WTC11 (cell line): ENCODE results near the gene PSMB11. TPM values are rescaled to one million over a fixed set of nuclear protein-coding genes. Genes with fewer than 3 reads are reported as not detected.

Experiments
- EMX1 ChIP-seq: fragments of 250-450 bp; sonication (Bioruptor Pico); IDR thresholded peaks from 2 replicates; pipeline ENCODE4 v1.8.0; 2021; ENCODE audit warnings: mild to moderate bottlenecking
- ESRRA ChIP-seq: sonication (generic); formaldehyde crosslinking; IDR thresholded peaks from 2 replicates; pipeline ENCODE4 v1.8.1; 2022; ENCODE audit warnings: mild to moderate bottlenecking, missing genetic modification reagents, borderline replicate concordance
- ETV6 ChIP-seq: sonication (generic); formaldehyde crosslinking; IDR thresholded peaks from 2 replicates; pipeline ENCODE4 v1.8.1; 2022; ENCODE audit warnings: mild to moderate bottlenecking, missing genetic modification reagents
- FOXP1 ChIP-seq: sonication (generic); formaldehyde crosslinking; IDR thresholded peaks from 2 replicates; pipeline ENCODE4 v1.8.0; 2022; ENCODE audit warnings: missing genetic modification reagents, mild to moderate bottlenecking, moderate library complexity, borderline replicate concordance
- GABPB1 ChIP-seq: sonication (generic); formaldehyde crosslinking; IDR thresholded peaks from 2 replicates; pipeline ENCODE4 v1.8.1; 2023; ENCODE audit warnings: mild to moderate bottlenecking, missing genetic modification reagents
- GRHL2 ChIP-seq: fragments of 250-450 bp; sonication (Bioruptor Pico); IDR thresholded peaks from 2 replicates; pipeline ENCODE4 v1.8.0; 2022; ENCODE audit warnings: mild to moderate bottlenecking, moderate library complexity; ENCODE audit not compliant: insufficient replicate concordance, severe bottlenecking
- KAT7 ChIP-seq: sonication (generic); formaldehyde crosslinking; IDR thresholded peaks from 2 replicates; pipeline ENCODE4 v1.8.1; 2023; ENCODE audit warnings: missing genetic modification reagents, mild to moderate bottlenecking, borderline replicate concordance
- NR2C2 ChIP-seq: sonication (generic); formaldehyde crosslinking; IDR thresholded peaks from 2 replicates; pipeline ENCODE4 v1.8.0; 2022; ENCODE audit warnings: mild to moderate bottlenecking, missing genetic modification reagents
- PRRX2 ChIP-seq: fragments of 250-450 bp; sonication (Bioruptor Pico); IDR thresholded peaks from 2 replicates; pipeline ENCODE4 v1.8.0; 2021; ENCODE audit warnings: mild to moderate bottlenecking
- TP53 ChIP-seq: sonication (generic); formaldehyde crosslinking; IDR thresholded peaks from 2 replicates; pipeline ENCODE4 v1.8.1; 2023; ENCODE audit warnings: mild to moderate bottlenecking, missing genetic modification reagents
- ZNF396 ChIP-seq: fragments of 250-450 bp; sonication (Bioruptor Pico); IDR thresholded peaks from 2 replicates; pipeline ENCODE4 v1.8.0; 2021; ENCODE audit warnings: mild to moderate bottlenecking, moderate library complexity, borderline replicate concordance
- ZNF671 ChIP-seq: fragments of 250-450 bp; sonication (Bioruptor Pico); IDR thresholded peaks from 2 replicates; pipeline ENCODE4 v1.8.0; 2021; ENCODE audit warnings: mild to moderate bottlenecking
- total RNA-seq: library from RNA; stranded (reverse); gene quantifications from 3 replicates; pipeline ENCODE4 v1.2.3, GENCODE V29; 2021
- TF ChIP-seq, protein P1 (sequence below): sonication (generic); formaldehyde crosslinking; IDR thresholded peaks from 2 replicates; pipeline ENCODE4 v1.8.1; 2023; ENCODE audit warnings: mild to moderate bottlenecking, missing genetic modification reagents, moderate library complexity
- TF ChIP-seq, protein P2 (sequence below): fragments of 250-450 bp; sonication (Bioruptor Pico); IDR thresholded peaks from 2 replicates; pipeline ENCODE4 v1.9.0; 2021; ENCODE audit warnings: mild to moderate bottlenecking
- TF ChIP-seq, protein P3 (sequence below): sonication (generic); formaldehyde crosslinking; conservative IDR thresholded peaks from 2 replicates; pipeline ENCODE4 v1.8.1; 2023; ENCODE audit warnings: mild to moderate bottlenecking, low read depth, missing genetic modification reagents, moderate library complexity
- TF ChIP-seq, protein P4 (sequence below): sonication (generic); formaldehyde crosslinking; IDR thresholded peaks from 2 replicates; pipeline ENCODE4 v1.8.1; 2022; ENCODE audit warnings: low read depth, mild to moderate bottlenecking, moderate library complexity, missing genetic modification reagents, borderline replicate concordance
- TF ChIP-seq, protein P5 (sequence below): fragments of 250-450 bp; sonication (Bioruptor Pico); conservative IDR thresholded peaks from 2 replicates; pipeline ENCODE4 v1.9.0; 2021; ENCODE audit warnings: mild to moderate bottlenecking
- TF ChIP-seq, protein P6 (sequence below): sonication (generic); formaldehyde crosslinking; IDR thresholded peaks from 2 replicates; pipeline ENCODE4 v1.8.1; 2023; ENCODE audit warnings: mild to moderate bottlenecking, missing genetic modification reagents, borderline replicate concordance
- TF ChIP-seq, protein P7 (sequence below): sonication (generic); formaldehyde crosslinking; IDR thresholded peaks from 2 replicates; pipeline ENCODE4 v1.8.0; 2023; ENCODE audit warnings: missing genetic modification reagents, mild to moderate bottlenecking, borderline replicate concordance
- TF ChIP-seq, protein P8 (sequence below): sonication (generic); formaldehyde crosslinking; IDR thresholded peaks from 2 replicates; pipeline ENCODE4 v1.8.0; 2023; ENCODE audit warnings: missing genetic modification reagents

The PSMB11 gene
- total RNA-seq, 1 experiment from 2014 or later, result not detected

DNA sequence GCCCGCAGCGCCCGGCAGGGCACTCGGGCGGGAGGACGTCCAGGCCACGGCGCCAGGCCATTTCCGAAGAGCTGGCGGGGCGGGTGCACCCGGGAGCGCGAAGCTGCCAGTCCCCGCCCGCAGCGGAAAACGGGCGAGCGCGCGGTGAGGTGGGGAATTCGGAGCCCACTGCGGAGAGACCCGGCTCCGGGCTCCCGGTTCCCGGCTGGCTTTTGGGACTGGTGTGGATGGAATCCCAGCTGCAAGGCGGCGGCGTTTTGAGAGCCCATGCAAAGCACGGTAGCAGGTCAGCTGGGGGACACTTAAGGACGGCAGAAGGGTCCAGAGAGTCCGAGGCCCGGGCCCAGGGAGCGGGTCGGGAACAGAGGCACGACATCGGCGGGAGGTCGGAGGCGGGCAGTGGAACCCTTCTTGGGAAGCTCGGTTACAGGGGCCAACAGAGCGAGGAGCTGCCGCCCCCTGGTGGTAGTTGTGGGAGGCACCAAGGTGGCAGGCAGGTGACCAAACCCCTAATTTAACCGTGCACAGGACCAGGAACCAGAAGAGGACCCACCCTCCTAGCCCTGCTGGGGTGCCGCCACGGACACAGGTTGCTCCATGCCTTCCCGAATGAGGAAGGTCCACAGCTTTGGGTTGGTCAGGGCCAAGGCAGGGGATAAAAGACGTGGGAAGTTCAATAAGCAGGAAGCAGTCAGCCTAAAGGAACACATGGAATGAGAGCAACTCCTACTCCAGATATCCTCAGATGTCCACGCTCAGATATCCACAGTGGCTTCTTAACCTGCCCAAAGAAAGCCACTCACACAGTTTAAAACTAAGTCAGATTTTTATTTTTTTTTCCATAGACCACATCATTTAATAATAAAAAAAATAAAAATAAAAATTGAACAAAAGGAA, 16.0 kb downstream of the PSMB11 start (continued):
- TF ChIP-seq ETV6 (CRISPR knock-in tag) (no peak), ZNF396 (no peak), ESRRA (CRISPR knock-in tag) (no peak), PRRX2 (CRISPR knock-in tag) (peak; percentile 43; the same call in 1 of the 2 replicates), ZNF671 (CRISPR knock-in tag) (no peak), FOXP1 (CRISPR knock-in tag) (no peak; the same call in 1 of the 2 replicates), GABPB1 (CRISPR knock-in tag) (peak; percentile 58; the same call in 1 of the 2 replicates), EMX1 (CRISPR knock-in tag) (peak; percentile 52), GRHL2 (CRISPR knock-in tag) (no peak), KAT7 (0 out of 2 replicates have a peak, but pooled peaks have one; percentile 18), TP53 (0 out of 2 replicates have a peak, but pooled peaks have one; percentile 28), NR2C2 (no peak)
- TF ChIP-seq, protein P1, sequence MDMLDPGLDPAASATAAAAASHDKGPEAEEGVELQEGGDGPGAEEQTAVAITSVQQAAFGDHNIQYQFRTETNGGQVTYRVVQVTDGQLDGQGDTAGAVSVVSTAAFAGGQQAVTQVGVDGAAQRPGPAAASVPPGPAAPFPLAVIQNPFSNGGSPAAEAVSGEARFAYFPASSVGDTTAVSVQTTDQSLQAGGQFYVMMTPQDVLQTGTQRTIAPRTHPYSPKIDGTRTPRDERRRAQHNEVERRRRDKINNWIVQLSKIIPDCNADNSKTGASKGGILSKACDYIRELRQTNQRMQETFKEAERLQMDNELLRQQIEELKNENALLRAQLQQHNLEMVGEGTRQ (CRISPR knock-in tag), result no peak; the same call in 1 of the 2 replicates
- TF ChIP-seq, protein P2, sequence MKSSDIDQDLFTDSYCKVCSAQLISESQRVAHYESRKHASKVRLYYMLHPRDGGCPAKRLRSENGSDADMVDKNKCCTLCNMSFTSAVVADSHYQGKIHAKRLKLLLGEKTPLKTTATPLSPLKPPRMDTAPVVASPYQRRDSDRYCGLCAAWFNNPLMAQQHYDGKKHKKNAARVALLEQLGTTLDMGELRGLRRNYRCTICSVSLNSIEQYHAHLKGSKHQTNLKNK (CRISPR knock-in tag), result peak; percentile 4; the same call in 1 of the 2 replicates
- TF ChIP-seq, protein P3, sequence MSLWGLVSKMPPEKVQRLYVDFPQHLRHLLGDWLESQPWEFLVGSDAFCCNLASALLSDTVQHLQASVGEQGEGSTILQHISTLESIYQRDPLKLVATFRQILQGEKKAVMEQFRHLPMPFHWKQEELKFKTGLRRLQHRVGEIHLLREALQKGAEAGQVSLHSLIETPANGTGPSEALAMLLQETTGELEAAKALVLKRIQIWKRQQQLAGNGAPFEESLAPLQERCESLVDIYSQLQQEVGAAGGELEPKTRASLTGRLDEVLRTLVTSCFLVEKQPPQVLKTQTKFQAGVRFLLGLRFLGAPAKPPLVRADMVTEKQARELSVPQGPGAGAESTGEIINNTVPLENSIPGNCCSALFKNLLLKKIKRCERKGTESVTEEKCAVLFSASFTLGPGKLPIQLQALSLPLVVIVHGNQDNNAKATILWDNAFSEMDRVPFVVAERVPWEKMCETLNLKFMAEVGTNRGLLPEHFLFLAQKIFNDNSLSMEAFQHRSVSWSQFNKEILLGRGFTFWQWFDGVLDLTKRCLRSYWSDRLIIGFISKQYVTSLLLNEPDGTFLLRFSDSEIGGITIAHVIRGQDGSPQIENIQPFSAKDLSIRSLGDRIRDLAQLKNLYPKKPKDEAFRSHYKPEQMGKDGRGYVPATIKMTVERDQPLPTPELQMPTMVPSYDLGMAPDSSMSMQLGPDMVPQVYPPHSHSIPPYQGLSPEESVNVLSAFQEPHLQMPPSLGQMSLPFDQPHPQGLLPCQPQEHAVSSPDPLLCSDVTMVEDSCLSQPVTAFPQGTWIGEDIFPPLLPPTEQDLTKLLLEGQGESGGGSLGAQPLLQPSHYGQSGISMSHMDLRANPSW (CRISPR knock-in tag), result no peak
- TF ChIP-seq, protein P4, sequence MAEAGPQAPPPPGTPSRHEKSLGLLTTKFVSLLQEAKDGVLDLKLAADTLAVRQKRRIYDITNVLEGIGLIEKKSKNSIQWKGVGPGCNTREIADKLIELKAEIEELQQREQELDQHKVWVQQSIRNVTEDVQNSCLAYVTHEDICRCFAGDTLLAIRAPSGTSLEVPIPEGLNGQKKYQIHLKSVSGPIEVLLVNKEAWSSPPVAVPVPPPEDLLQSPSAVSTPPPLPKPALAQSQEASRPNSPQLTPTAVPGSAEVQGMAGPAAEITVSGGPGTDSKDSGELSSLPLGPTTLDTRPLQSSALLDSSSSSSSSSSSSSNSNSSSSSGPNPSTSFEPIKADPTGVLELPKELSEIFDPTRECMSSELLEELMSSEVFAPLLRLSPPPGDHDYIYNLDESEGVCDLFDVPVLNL (CRISPR knock-in tag), result no peak
- TF ChIP-seq, protein P5, sequence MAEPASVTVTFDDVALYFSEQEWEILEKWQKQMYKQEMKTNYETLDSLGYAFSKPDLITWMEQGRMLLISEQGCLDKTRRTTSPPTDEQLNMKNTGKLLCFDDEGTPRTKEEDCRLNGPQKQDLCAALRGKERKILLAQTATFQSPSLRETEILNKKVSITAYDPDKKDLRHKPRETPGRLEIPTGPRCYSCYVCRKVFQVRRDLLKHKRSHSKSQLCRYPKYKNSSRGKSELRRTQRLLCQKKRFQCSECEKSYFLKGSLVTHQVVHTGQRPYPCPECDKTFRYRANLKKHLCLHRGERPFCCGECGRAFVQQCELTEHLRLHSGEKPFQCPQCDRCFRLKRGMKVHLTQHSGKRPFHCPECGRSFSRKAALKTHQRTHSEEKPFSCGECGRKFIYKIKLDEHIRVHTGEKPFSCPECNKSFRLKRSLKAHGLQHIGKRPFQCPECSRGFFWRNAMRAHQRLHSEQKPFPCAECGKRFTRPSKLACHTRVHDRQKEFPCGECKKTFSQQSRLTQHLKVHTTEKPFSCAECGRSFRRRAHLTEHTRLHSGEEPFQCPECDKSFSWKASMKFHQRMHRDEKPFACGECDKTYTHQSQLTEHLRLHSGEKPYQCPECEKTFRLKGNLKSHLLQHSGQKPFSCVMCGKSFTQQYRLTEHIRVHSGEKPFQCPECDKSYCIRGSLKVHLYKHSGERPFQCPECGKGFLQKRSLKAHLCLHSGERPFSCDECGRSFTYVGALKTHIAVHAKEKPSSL, result no peak
- TF ChIP-seq, protein P6, sequence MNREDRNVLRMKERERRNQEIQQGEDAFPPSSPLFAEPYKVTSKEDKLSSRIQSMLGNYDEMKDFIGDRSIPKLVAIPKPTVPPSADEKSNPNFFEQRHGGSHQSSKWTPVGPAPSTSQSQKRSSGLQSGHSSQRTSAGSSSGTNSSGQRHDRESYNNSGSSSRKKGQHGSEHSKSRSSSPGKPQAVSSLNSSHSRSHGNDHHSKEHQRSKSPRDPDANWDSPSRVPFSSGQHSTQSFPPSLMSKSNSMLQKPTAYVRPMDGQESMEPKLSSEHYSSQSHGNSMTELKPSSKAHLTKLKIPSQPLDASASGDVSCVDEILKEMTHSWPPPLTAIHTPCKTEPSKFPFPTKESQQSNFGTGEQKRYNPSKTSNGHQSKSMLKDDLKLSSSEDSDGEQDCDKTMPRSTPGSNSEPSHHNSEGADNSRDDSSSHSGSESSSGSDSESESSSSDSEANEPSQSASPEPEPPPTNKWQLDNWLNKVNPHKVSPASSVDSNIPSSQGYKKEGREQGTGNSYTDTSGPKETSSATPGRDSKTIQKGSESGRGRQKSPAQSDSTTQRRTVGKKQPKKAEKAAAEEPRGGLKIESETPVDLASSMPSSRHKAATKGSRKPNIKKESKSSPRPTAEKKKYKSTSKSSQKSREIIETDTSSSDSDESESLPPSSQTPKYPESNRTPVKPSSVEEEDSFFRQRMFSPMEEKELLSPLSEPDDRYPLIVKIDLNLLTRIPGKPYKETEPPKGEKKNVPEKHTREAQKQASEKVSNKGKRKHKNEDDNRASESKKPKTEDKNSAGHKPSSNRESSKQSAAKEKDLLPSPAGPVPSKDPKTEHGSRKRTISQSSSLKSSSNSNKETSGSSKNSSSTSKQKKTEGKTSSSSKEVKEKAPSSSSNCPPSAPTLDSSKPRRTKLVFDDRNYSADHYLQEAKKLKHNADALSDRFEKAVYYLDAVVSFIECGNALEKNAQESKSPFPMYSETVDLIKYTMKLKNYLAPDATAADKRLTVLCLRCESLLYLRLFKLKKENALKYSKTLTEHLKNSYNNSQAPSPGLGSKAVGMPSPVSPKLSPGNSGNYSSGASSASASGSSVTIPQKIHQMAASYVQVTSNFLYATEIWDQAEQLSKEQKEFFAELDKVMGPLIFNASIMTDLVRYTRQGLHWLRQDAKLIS (CRISPR knock-in tag), result no peak
- TF ChIP-seq, protein P7, sequence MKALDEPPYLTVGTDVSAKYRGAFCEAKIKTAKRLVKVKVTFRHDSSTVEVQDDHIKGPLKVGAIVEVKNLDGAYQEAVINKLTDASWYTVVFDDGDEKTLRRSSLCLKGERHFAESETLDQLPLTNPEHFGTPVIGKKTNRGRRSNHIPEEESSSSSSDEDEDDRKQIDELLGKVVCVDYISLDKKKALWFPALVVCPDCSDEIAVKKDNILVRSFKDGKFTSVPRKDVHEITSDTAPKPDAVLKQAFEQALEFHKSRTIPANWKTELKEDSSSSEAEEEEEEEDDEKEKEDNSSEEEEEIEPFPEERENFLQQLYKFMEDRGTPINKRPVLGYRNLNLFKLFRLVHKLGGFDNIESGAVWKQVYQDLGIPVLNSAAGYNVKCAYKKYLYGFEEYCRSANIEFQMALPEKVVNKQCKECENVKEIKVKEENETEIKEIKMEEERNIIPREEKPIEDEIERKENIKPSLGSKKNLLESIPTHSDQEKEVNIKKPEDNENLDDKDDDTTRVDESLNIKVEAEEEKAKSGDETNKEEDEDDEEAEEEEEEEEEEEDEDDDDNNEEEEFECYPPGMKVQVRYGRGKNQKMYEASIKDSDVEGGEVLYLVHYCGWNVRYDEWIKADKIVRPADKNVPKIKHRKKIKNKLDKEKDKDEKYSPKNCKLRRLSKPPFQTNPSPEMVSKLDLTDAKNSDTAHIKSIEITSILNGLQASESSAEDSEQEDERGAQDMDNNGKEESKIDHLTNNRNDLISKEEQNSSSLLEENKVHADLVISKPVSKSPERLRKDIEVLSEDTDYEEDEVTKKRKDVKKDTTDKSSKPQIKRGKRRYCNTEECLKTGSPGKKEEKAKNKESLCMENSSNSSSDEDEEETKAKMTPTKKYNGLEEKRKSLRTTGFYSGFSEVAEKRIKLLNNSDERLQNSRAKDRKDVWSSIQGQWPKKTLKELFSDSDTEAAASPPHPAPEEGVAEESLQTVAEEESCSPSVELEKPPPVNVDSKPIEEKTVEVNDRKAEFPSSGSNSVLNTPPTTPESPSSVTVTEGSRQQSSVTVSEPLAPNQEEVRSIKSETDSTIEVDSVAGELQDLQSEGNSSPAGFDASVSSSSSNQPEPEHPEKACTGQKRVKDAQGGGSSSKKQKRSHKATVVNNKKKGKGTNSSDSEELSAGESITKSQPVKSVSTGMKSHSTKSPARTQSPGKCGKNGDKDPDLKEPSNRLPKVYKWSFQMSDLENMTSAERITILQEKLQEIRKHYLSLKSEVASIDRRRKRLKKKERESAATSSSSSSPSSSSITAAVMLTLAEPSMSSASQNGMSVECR (CRISPR knock-in tag), result no peak
- TF ChIP-seq, protein P8, sequence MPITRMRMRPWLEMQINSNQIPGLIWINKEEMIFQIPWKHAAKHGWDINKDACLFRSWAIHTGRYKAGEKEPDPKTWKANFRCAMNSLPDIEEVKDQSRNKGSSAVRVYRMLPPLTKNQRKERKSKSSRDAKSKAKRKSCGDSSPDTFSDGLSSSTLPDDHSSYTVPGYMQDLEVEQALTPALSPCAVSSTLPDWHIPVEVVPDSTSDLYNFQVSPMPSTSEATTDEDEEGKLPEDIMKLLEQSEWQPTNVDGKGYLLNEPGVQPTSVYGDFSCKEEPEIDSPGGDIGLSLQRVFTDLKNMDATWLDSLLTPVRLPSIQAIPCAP (CRISPR knock-in tag), result no peak
